Ishikawa (cell line): ENCODE data around the gene SYNDIG1.

Experiments
- CEBPB ChIP-seq: IDR thresholded peaks from 2 replicates; pipeline ENCODE4 v1.6.1; 2012
- CREB1 ChIP-seq: IDR thresholded peaks from 2 replicates; pipeline ENCODE4 v1.6.1; 2012; ENCODE audit warnings: low read depth
- EGR1 ChIP-seq: IDR thresholded peaks from 2 replicates; pipeline ENCODE4 v1.6.1; 2012
- EP300 ChIP-seq: IDR thresholded peaks from 2 replicates; pipeline ENCODE4 v1.6.1; 2012; ENCODE audit warnings: borderline replicate concordance
- FOXM1 ChIP-seq: IDR thresholded peaks from 2 replicates; pipeline ENCODE4 v1.6.1; 2012; ENCODE audit warnings: low read depth, borderline replicate concordance
- MAX ChIP-seq: IDR thresholded peaks from 2 replicates; pipeline ENCODE4 v1.6.1; 2012
- NFIC ChIP-seq: IDR thresholded peaks from 2 replicates; pipeline ENCODE4 v1.6.1; 2012
- RAD21 ChIP-seq: IDR thresholded peaks from 2 replicates; pipeline ENCODE4 v1.6.1; 2012; ENCODE audit warnings: low read depth
- REST ChIP-seq: IDR thresholded peaks from 2 replicates; pipeline ENCODE4 v1.6.1; 2012; ENCODE audit warnings: low read depth, mild to moderate bottlenecking
- TAF1 ChIP-seq: IDR thresholded peaks from 2 replicates; pipeline ENCODE4 v1.6.1; 2012; ENCODE audit warnings: low read depth, mild to moderate bottlenecking
- TCF12 ChIP-seq: IDR thresholded peaks from 2 replicates; pipeline ENCODE4 v1.6.1; 2012; ENCODE audit warnings: low read depth
- TEAD4 ChIP-seq: IDR thresholded peaks from 2 replicates; pipeline ENCODE4 v1.6.1; 2012
- USF1 ChIP-seq: IDR thresholded peaks from 2 replicates; pipeline ENCODE4 v1.6.1; 2012
- YY1 ChIP-seq: IDR thresholded peaks from 2 replicates; pipeline ENCODE4 v1.6.1; 2012; ENCODE audit warnings: low read depth
- ZBTB7A ChIP-seq: IDR thresholded peaks from 2 replicates; pipeline ENCODE4 v1.6.1; 2012; ENCODE audit warnings: low read depth

The SYNDIG1 gene

GRCh38 chr20:24693466-24694156 is 224.2 kb downstream of the SYNDIG1 start:
- no peak for TF ChIP-seq EP300
- no peak for TF ChIP-seq CEBPB
- no peak for TF ChIP-seq TCF12
- no peak for TF ChIP-seq EGR1
- no peak for TF ChIP-seq REST
- no peak for TF ChIP-seq USF1
- TF ChIP-seq FOXM1 = no peak
- TF ChIP-seq YY1 = no peak
- no peak for TF ChIP-seq ZBTB7A
- TF ChIP-seq MAX = no peak

GRCh38 chr20:24694157-24694726 is 224.8 kb downstream of the SYNDIG1 start:
- TF ChIP-seq TAF1 (no peak), MAX (no peak), USF1 (no peak), NFIC (no peak), TEAD4 (no peak), FOXM1 (no peak), ZBTB7A (no peak), CREB1 (no peak), REST (no peak), CEBPB (no peak), TCF12 (no peak), RAD21 (no peak), YY1 (no peak), EP300 (no peak), EGR1 (no peak)

GRCh38 chr20:24694727-24695528 is 225.5 kb downstream of the SYNDIG1 start:
- TF ChIP-seq REST = no peak
- no peak for TF ChIP-seq TCF12
- TF ChIP-seq EP300 = no peak
- no peak for TF ChIP-seq FOXM1
- no peak for TF ChIP-seq NFIC
- no peak for TF ChIP-seq RAD21
- TF ChIP-seq EGR1 = no peak
- no peak for TF ChIP-seq TEAD4
- no peak for TF ChIP-seq USF1
- no peak for TF ChIP-seq CEBPB
- no peak for TF ChIP-seq ZBTB7A
- no peak for TF ChIP-seq CREB1
- no peak for TF ChIP-seq TAF1
